Measurements from ENCODE around the gene HSD17B4.
"Not testable (repeated sequence)": the region's sequence is repeated elsewhere in the genome, so short reads cannot be mapped to it uniquely, and the experiment has no call there.

The HSD17B4 gene

GRCh38 chr5:119452373-119453039 is at the start of gene HSD17B4:
Gene HSD17B4, plus strand, starts transcription at chr5:119452497. Its CDS starts 79 bp downstream, at chr5:119452576.
- peak; percentile 71 to 78 for DNase-seq

GRCh38 chr5:119402555-119402954 is 49.7 kb upstream of the HSD17B4 start:
- DNase-seq = no peak

GRCh38 chr5:119404033-119404432 is 48.3 kb upstream of the HSD17B4 start:
- no peak for DNase-seq

- no peak for DNase-seq
These were observed 46.9 kb upstream of the HSD17B4 start for GRCh38 chr5:119405419-119405818.

GRCh38 chr5:119406551-119407110 is 45.7 kb upstream of the HSD17B4 start:
- DNase-seq = no peak

- DNase-seq = no peak
These were observed 43.0 kb upstream of the HSD17B4 start for GRCh38 chr5:119409235-119409815.

- DNase-seq = no peak
These were observed 41.7 kb upstream of the HSD17B4 start for GRCh38 chr5:119410448-119411159.

GRCh38 chr5:119411361-119412278 is 40.7 kb upstream of the HSD17B4 start:
- peak in 1 of 2 experiments; percentile 59 for DNase-seq

GRCh38 chr5:119412279-119413227 is 39.7 kb upstream of the HSD17B4 start:
- no peak for DNase-seq

GRCh38 chr5:119414124-119414734 is 38.1 kb upstream of the HSD17B4 start:
- not testable (repeated sequence) for DNase-seq

- no peak for DNase-seq
These were observed 34.2 kb upstream of the HSD17B4 start for GRCh38 chr5:119417891-119418605.

GRCh38 chr5:119418606-119419100 is 33.6 kb upstream of the HSD17B4 start:
- no peak for DNase-seq

GRCh38 chr5:119420169-119420568 is 32.1 kb upstream of the HSD17B4 start:
- DNase-seq = no peak

GRCh38 chr5:119426057-119426456 is 26.2 kb upstream of the HSD17B4 start:
- no peak for DNase-seq

GRCh38 chr5:119427060-119427459 is 25.2 kb upstream of the HSD17B4 start:
- DNase-seq = no peak

GRCh38 chr5:119427596-119427995 is 24.7 kb upstream of the HSD17B4 start:
- not testable (repeated sequence) for DNase-seq

- DNase-seq = not testable (repeated sequence)
These were observed 24.1 kb upstream of the HSD17B4 start for GRCh38 chr5:119428166-119428565.

- DNase-seq = not testable (repeated sequence)
These were observed 23.7 kb upstream of the HSD17B4 start for GRCh38 chr5:119428574-119428973.

GRCh38 chr5:119432674-119433237 is 19.5 kb upstream of the HSD17B4 start:
- DNase-seq = not testable (repeated sequence)

Measured in stimulated activated CD4-positive, alpha-beta T cell treated with anti-CD3 and anti-CD28 coated beads, Interleukin-4, amount 100 ng/mL, for 4 hours (primary cell).